AG08396 (cell line): ENCODE results near the gene ATP6V0E2.
"Not testable (repeated sequence)": the region's sequence is repeated elsewhere in the genome, so short reads cannot be mapped to it uniquely, and the experiment has no call there.

Source experiments
- DNase-seq: peaks from one replicate; pipeline ENCODE4 v3.0.0; 2012; ENCODE audit warnings: low spot score, mixed read lengths

The ATP6V0E2 gene

DNA sequence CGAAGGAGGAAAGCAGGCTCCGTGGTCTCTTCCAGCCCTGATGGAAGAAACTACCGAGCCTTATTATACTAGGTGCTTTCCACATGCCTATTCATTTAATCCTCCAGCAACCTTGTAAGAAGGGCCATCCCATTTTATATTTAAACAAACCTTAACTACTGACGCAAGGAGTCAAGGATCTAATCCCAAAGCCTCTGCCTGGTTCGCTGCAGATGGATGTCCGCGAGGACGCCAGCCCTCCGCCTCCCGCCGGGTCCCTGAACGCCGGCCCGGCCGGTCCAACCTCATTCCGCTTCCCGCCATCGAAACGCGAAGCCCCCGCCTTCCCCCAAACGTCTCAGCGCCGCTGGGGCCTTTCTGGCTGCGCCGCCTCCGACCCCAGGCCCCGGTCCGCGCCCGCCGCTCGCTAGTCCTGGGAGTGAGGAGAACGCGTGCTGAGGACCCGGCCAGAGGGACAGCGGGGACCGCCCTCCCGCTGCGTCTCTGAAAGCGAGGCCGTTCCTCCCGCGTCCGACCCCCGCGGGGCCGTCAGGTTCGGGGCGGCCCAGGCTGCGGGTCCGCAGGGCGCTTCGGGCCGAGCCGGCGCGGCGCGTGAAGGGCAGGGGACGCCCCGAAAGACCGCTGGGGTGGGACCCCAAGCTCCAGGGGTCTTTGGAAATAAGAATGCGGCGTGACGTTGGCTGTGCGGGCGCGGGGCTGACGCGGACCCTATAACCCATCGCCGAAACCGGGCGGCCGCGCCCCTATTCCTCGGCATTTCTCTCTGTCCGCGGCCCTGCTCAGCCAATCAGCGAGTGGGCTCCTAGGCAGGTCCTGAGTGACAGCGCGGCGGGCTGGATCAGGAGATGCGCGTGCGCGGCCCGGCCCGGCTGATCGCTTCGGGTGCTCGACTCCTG is at the start of gene ATP6V0E2:
ATP6V0E2 (plus strand) TSS at position 896 of the 896 bp plus-strand sequence. CDS start 97 bp downstream, outside the sequence.
- peak; percentile 100 for DNase-seq

DNA sequence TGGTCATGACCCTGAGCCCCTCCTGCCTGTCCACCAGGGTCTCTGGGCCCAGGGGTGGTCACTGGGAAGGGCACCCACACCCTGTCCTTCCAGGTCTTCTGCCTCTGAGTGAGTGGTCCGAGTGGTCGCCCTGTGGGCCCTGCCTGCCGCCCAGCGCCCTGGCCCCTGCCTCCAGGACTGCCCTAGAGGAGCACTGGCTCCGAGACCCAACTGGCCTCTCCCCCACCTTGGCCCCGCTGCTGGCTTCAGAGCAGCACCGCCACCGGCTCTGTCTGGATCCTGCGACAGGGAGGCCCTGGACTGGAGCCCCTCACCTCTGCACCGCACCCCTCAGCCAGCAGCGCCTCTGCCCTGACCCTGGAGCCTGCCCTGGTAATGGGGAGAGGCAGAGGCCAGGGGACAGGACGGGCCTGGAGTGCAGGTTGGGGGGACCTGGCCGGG is 49.4 kb upstream of the ATP6V0E2 start:
- no peak for DNase-seq

DNA sequence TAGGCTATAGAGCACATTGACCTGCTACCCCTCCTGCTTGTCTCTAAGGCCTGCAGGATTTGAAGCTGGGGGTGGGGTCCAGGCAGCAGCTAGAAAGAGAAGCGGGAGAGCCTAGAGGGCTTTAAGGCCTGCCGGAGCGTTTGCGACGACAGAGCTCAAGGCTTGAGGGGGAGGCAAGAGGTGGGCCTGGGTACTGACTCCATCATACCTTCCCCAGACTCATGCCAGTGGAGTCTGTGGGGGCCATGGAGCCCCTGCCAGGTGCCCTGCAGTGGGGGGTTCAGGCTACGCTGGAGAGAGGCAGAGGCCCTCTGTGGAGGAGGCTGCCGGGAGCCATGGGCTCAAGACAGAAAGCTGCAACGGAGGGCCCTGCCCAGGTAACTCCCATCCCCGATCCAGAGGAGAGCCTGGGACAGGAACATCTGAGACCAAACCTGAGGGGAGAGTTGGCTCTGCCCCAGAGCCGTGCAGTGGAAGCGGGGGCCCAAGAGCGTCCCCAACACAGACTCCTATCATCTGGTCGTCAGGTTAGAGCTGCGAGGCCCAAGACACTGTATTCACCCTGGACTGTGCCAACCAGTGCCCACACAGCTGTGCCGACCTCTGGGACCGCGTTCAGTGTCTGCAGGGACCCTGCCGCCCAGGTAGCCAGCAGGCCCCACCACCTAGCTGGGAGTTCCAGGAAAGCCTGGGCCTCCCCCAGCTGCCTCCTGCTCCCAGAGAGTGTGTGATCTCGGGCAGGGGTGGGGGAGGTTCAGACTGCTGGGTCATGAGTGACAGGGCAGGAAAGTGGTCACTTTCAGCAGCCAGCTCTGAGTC is 48.8 kb upstream of the ATP6V0E2 start:
- DNase-seq, result no peak

DNA sequence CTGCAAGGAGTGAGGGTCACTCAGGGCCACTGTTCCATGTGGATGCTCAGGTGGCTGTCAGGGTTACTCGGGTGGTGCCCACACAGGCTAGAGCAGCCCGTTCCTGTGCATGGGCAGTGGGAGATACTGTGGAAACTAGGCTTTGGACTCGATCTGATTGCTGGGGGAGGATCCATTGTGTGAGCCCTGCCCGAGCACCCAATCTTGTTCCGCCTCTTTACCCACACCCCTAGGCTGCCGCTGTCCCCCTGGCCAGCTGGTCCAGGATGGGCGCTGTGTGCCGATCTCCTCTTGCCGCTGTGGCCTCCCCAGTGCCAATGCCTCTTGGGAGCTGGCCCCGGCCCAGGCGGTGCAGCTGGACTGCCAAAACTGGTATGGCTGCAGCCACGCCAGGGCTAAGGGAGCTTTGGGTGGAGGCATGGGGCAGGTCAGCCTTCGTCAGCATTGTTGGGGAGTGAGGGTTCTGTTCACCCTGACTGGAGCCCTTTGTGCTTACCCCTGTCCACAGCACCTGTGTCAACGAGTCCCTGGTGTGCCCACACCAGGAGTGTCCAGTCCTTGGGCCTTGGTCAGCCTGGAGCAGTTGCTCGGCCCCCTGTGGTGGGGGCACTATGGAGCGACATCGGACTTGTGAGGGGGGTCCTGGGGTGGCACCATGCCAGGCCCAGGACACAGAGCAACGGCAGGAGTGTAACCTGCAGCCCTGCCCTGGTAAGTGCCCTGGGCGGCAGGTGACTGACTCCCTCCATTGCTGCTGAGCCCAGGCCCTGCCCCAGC is 48.0 kb upstream of the ATP6V0E2 start:
- DNase-seq, result no peak

DNA sequence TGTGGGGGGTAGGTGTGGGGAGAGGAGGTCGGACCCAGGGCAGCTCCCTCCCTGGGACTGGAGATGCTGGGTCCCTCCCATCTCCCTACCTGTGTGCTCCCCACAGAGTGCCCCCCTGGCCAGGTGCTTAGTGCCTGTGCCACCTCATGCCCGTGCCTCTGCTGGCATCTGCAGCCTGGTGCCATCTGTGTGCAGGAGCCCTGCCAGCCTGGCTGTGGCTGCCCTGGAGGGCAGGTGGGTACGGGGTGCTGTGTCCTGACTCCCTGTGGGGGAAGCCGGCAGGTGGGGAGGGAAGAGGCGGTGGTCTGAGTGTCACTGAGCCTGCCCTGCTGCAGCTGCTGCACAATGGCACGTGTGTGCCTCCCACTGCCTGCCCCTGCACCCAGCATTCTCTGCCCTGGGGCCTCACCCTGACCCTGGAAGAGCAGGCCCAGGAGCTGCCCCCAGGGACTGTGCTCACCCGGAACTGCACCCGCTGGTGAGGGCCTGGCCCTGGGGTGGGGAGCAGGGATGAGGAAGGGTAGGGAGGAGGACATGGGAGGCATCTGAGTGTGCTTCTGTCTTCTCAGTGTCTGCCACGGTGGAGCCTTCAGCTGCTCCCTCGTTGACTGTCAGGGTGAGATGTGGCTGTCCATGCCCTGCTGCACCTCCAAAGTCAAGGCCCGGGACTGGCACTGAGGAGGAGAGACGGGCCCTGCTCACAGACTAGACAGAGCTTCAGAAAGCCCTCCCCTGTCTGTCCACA is 47.3 kb upstream of the ATP6V0E2 start:
- DNase-seq, result no peak

- no peak for DNase-seq
These were observed 46.4 kb upstream of the ATP6V0E2 start for GRCh38 chr7:149827089-149827981.

- no peak for DNase-seq
These were observed 45.1 kb upstream of the ATP6V0E2 start for GRCh38 chr7:149828357-149829309.

DNA sequence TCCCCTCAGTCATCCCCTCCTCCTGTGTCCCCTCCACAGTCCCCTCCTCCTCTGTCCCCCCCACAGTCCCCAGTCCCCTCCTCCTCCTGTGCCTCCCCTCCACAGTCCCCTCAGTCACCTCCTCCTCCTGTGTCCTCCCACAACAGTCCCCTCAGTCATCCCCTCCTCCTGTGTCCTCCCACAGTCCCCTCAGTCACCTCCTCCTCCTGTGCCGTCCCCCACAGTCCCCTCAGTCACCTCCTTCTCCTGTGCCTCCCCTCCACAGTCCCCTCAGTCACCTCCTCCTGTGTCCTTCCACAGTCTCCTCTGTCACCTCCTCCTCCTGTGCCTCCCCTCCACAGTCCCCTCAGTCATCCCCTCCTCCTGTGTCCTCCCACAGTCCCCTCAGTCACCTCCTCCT is 43.2 kb upstream of the ATP6V0E2 start:
- DNase-seq, result not testable (repeated sequence)

GRCh38 chr7:149830997-149831740 is 42.6 kb upstream of the ATP6V0E2 start:
- DNase-seq, result no peak

- DNase-seq, result no peak
These were observed 42.0 kb upstream of the ATP6V0E2 start for GRCh38 chr7:149831741-149832219.

- DNase-seq, result no peak
These were observed 41.3 kb upstream of the ATP6V0E2 start for GRCh38 chr7:149832332-149833041.

- no peak for DNase-seq
These were observed 40.2 kb upstream of the ATP6V0E2 start for GRCh38 chr7:149833495-149834130.

DNA sequence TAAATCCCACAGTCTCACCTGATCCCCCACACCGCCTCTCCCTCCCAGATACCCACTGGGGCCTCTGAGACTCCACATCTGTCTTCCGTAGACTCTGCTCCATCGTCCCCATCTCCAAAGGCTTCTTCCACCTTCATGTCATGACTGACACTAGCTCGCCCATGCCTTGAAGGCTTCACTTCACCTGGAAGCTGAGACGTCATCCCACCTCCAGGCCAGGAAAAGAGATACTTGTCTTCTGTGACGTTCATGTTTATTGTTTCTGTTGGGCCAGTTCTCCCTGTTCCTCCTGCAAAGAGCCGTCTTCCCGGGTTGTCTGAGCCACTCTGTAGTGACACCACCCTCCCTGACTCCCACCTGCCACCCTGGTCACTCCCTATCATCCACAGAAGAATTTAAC is 39.2 kb upstream of the ATP6V0E2 start:
- no peak for DNase-seq

DNA sequence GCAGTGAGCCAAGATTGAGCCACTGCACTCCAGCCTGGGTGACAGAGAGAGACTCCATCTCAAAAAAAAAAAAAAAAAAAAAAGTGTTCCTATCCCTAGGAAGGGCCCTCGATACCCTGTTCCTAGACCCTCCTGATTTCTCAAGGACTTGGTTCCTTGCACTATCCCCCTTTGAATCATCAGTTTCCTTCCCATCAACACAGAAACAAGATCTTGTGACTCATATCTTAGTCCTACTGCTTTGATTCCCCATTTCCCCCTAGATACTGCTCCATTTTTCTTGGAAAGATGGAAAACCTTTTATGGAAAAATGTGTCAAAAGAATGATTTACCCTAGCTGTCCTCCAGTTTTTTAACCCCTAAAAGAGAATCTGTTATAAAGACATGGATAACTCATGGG is 37.3 kb upstream of the ATP6V0E2 start:
- no peak for DNase-seq

DNA sequence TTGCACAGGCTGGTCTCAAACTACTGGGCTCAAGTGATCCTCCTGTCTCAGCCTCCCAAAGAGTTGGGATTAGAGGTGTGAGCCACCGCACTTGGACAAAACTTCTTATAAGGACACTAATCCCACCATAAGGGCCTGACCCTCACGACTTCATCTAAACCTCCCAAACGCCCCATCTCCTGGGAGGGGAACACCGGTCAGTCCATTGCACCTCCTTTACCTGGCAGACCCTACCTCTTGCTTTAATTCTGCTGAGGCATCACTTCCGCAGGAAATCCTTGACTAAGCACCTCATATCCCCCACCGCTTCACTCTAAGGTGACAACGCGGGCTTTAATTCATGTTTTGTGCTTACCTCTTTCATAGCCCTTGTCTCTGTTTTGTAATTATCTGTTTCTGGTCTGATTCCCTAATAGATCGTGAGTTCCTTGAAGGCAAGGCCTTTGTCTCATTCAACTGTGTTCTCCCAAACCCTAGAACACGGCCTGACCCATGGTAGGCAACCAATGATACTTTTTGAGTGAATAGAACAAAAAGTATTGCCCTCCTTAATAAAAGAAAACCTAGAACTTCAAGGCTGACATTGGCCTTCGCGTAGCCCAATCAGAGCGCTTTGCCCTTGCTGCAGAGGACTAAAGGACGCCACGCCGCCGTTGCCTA is 36.1 kb upstream of the ATP6V0E2 start:
- DNase-seq, result no peak

GRCh38 chr7:149838224-149838991 is 35.4 kb upstream of the ATP6V0E2 start, which contains the start of gene ZNF862:
TSS of gene ZNF862 (plus strand) at chr7:149838375. CDS start at chr7:149838612, 237 bp downstream.
- DNase-seq, result peak; percentile 100
